Aorta (tissue), 5 donors: Measurements from ENCODE around the gene KDM4B. TPM values are rescaled to one million over a fixed set of nuclear protein-coding genes. Genes with fewer than 3 reads are reported as not detected.

Experiments used
- ATAC-seq: fragments of 200-7000 bp; cut with Tn5 transposase; one replicate; pipeline ENCODE4 v1.9.1; 2022; ENCODE audit warnings: moderate library complexity; ENCODE audit not compliant: low FRiP score
- DNase-seq, 2 donors: peaks; one replicate each; pipeline ENCODE4 v3.0.0-alpha.2; 2020
- H3K27ac ChIP-seq, 2 donors: one replicate each; pipeline ENCODE4 v1.5.1; 2013; ENCODE audit warnings: low read length in 2 of 2, mild to moderate bottlenecking in 2 of 2, moderate library complexity in 2 of 2, control low read depth in 1 of 2, inconsistent platforms in 1 of 2, low read depth in 1 of 2
- H3K27me3 ChIP-seq, 2 donors: one replicate each; pipeline ENCODE4 v1.6.1; 2013; ENCODE audit warnings: control low read depth in 1 of 2, low read length in 1 of 2, mild to moderate bottlenecking in 1 of 2, moderate library complexity in 1 of 2; ENCODE audit not compliant: insufficient read depth in 2 of 2, control insufficient read depth in 1 of 2
- H3K36me3 ChIP-seq, 2 donors: one replicate each; pipeline ENCODE4 v1.6.1; 2013; ENCODE audit warnings: control low read depth in 1 of 2, low read length in 1 of 2, mild to moderate bottlenecking in 1 of 2; ENCODE audit not compliant: insufficient read depth in 2 of 2, control insufficient read depth in 1 of 2
- H3K4me1 ChIP-seq, 2 donors: one replicate each; pipeline ENCODE4 v1.6.1; 2013; ENCODE audit warnings: low read length in 2 of 2, control low read depth in 1 of 2, mild to moderate bottlenecking in 1 of 2, moderate library complexity in 1 of 2; ENCODE audit not compliant: insufficient read depth in 2 of 2, control insufficient read depth in 1 of 2
- H3K4me3 ChIP-seq, 2 donors: one replicate each; pipeline ENCODE4 v1.5.1; 2013; ENCODE audit warnings: low read length in 2 of 2, control low read depth in 1 of 2, mild to moderate bottlenecking in 1 of 2
- H3K9me3 ChIP-seq: one replicate; pipeline ENCODE4 v1.6.1; 2013; ENCODE audit warnings: mild to moderate bottlenecking, low read length; ENCODE audit not compliant: control insufficient read depth
- WGBS, 2 donors: extraction: QIAGEN DNeasy Blood & Tissue Kit; methylation state at CpG; one replicate each; pipeline ENCODE4 v1.1.7; 2013; 5-methylcytosine and 5-hydroxymethylcytosine counted together
- intact Hi-C, 2 donors: fragments of 100-400 bp; cut with DNase I; formaldehyde crosslinking; loops; one replicate each; pipeline versions ENCODE4 v1.14.2 to v1.15.0; 2022
- polyA plus RNA-seq, 2 donors: library from polyadenylated mRNA; stranded (reverse); fragments of 200-250 nt; gene quantifications; one replicate each; pipeline ENCODE4 v1.2.3, GENCODE V29; 2013
- total RNA-seq, 2 donors: library from RNA; stranded (reverse); fragmentation: NEBNext Ultra II Directional; extraction: Animal tissue kit (Norgen Biotek cat#: 25700); gene quantifications; one replicate each; pipeline ENCODE4 v1.2.1, GENCODE V29; 2021
- donor health status: healthy with polysubstance abuse.
- donor health status: Bipolar disorder and iron deficiency.
- donor health status: DM: no; HTN: no; CAD: no.
- donor health status: DM: no; HTN: no; CAD: no.
- donor health status: DM: yes; HTN: yes; CAD: no.

Gene KDM4B
- total and polyA plus RNA-seq, 4 donors: 4.4 to 58.1 (median 25.8) TPM

- H3K27ac ChIP-seq: no peak overlapping the region
- H3K4me3 ChIP-seq: no peak overlapping the region
- no peaks in the 10 kb centered on the region for H3K9me3 ChIP-seq
- DNase-seq (no peak), ATAC-seq (peak; percentile 42)
- WGBS, 2 donors: 10 to 17% methylated on average over 9 of the region's 9 CpGs
- no peaks in the 10 kb centered on the region for H3K27me3 ChIP-seq
- intact Hi-C loops: no loop called here
- no peaks in the 10 kb centered on the region for H3K4me1 ChIP-seq
- H3K36me3 ChIP-seq: no peaks in the 10 kb centered on the region
These were observed 160.1 kb downstream of the KDM4B start for GRCh38 chr19:5128936-5129389.

- Histone ChIP-seq H3K4me3 (no peak overlapping the region), H3K9me3 (no peaks in the 10 kb centered on the region), H3K36me3 (peaks cover 0 to 2% of the 10 kb centered on the region in 2 donors), H3K4me1 (no peaks in the 10 kb centered on the region), H3K27ac (no peak overlapping the region), H3K27me3 (no peaks in the 10 kb centered on the region)
- intact Hi-C loops: no loop called here
- no peak for DNase-seq
- WGBS, 2 donors: 90 to 92% methylated on average over 8 to 13 of the region's 13 CpGs
- ATAC-seq: no peak
These were observed 160.8 kb downstream of the KDM4B start for GRCh38 chr19:5129691-5130090.

GRCh38 chr19:5130371-5131030 is 161.6 kb downstream of the KDM4B start:
- intact Hi-C loops: no loop called here
- Histone ChIP-seq H3K4me3 (no peak overlapping the region), H3K4me1 (no peaks in the 10 kb centered on the region), H3K9me3 (no peaks in the 10 kb centered on the region), H3K36me3 (peaks cover 0 to 2% of the 10 kb centered on the region in 2 donors), H3K27me3 (no peaks in the 10 kb centered on the region), H3K27ac (no peak overlapping the region)
- WGBS, 2 donors: 93 to 95% methylated on average over 27 of the region's 27 CpGs
- no peak for DNase-seq
- ATAC-seq: no peak

- Histone ChIP-seq H3K27me3 (no peaks in the 10 kb centered on the region), H3K27ac (no peak overlapping the region), H3K4me1 (no peaks in the 10 kb centered on the region), H3K36me3 (peaks cover 0 to 2% of the 10 kb centered on the region in 2 donors), H3K4me3 (no peak overlapping the region), H3K9me3 (no peaks in the 10 kb centered on the region)
- ATAC-seq: no peak
- WGBS, 2 donors: 88 to 90% methylated on average over 19 to 21 of the region's 21 CpGs
- intact Hi-C loops: no loop called here
- no peak for DNase-seq
These were observed 162.2 kb downstream of the KDM4B start for GRCh38 chr19:5131031-5131505.

- no peak for ATAC-seq
- DNase-seq: no peak
- Histone ChIP-seq H3K9me3 (no peaks in the 10 kb centered on the region), H3K4me1 (no peaks in the 10 kb centered on the region), H3K4me3 (no peak overlapping the region), H3K27me3 (no peaks in the 10 kb centered on the region), H3K36me3 (peaks cover 0 to 2% of the 10 kb centered on the region in 2 donors), H3K27ac (no peak overlapping the region)
- WGBS, 2 donors: 88 to 91% methylated on average over 21 to 25 of the region's 25 CpGs
- intact Hi-C loops: no loop called here
These were observed 162.7 kb downstream of the KDM4B start for GRCh38 chr19:5131506-5132205.

- H3K9me3 ChIP-seq: no peaks in the 10 kb centered on the region
- no peak for DNase-seq
- no peak overlapping the region for H3K4me3 ChIP-seq
- no peaks in the 10 kb centered on the region for H3K4me1 ChIP-seq
- WGBS, 2 donors: 84 to 86% methylated on average over 8 of the region's 8 CpGs
- no peak for ATAC-seq
- H3K27ac ChIP-seq: no peak overlapping the region
- peaks cover 0 to 2% of the 10 kb centered on the region in 2 donors for H3K36me3 ChIP-seq
- no peaks in the 10 kb centered on the region for H3K27me3 ChIP-seq
- intact Hi-C loops: no loop called here
These were observed 163.3 kb downstream of the KDM4B start for GRCh38 chr19:5132206-5132560.

GRCh38 chr19:5132698-5133651 is 164.1 kb downstream of the KDM4B start:
- Histone ChIP-seq H3K36me3 (peaks cover 0 to 2% of the 10 kb centered on the region in 2 donors), H3K27me3 (no peaks in the 10 kb centered on the region), H3K9me3 (no peaks in the 10 kb centered on the region), H3K4me1 (no peaks in the 10 kb centered on the region), H3K4me3 (no peak overlapping the region), H3K27ac (no peak overlapping the region)
- ATAC-seq (no peak), DNase-seq (no peak)
- intact Hi-C loops: no loop called here
- WGBS, 2 donors: 89 to 94% methylated on average over 27 of the region's 27 CpGs

GRCh38 chr19:5133986-5134595 is 165.2 kb downstream of the KDM4B start:
- Histone ChIP-seq H3K27ac (no peak overlapping the region), H3K9me3 (no peaks in the 10 kb centered on the region), H3K36me3 (peaks cover 0 to 2% of the 10 kb centered on the region in 2 donors), H3K27me3 (no peaks in the 10 kb centered on the region), H3K4me3 (no peak overlapping the region), H3K4me1 (no peaks in the 10 kb centered on the region)
- intact Hi-C loops: no loop called here
- no peak for ATAC-seq
- 92 to 93% methylated on average over 27 to 30 of the region's 30 CpGs for WGBS, 2 donors
- no peak for DNase-seq
